ENCODE measurements around the gene CNTN1.

DNA sequence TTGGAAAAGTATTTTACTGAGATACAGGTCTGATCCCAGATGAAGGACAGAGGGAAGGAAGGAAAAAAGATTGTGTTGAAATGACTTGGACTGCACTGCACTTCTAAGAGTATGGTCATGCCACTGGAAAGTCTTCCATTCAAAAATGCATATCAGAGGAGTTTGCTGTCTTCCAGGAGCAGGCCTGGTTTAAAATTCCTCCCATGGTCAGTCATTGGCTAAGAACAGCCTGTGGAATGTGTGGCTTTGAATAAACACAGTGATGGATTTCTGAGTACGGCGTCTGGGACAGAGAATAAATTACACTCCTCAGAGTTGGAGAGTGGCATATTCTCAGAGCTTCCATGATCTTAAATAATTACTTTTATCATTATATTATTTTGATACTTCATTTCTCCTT is 250.1 kb downstream of the CNTN1 start:
- TF ChIP-seq EZH2 (IDR thresholded peaks at IDR 0.05; ENCODE audit: borderline replicate concordance, insufficient read depth, low read depth, low read length, poor library complexity, severe bottlenecking): no peak
- TF ChIP-seq, protein P1, sequence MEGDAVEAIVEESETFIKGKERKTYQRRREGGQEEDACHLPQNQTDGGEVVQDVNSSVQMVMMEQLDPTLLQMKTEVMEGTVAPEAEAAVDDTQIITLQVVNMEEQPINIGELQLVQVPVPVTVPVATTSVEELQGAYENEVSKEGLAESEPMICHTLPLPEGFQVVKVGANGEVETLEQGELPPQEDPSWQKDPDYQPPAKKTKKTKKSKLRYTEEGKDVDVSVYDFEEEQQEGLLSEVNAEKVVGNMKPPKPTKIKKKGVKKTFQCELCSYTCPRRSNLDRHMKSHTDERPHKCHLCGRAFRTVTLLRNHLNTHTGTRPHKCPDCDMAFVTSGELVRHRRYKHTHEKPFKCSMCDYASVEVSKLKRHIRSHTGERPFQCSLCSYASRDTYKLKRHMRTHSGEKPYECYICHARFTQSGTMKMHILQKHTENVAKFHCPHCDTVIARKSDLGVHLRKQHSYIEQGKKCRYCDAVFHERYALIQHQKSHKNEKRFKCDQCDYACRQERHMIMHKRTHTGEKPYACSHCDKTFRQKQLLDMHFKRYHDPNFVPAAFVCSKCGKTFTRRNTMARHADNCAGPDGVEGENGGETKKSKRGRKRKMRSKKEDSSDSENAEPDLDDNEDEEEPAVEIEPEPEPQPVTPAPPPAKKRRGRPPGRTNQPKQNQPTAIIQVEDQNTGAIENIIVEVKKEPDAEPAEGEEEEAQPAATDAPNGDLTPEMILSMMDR (IDR thresholded peaks at IDR 0.05): no peak
